NCI-H1436 treated with DMSO at 0.1 percent for 48 hours (cell line): Measurements from ENCODE around the gene LRRC46.

Experiments
- DNase-seq: peaks from one replicate; lab custom pipeline; 2025; lab: John Stamatoyannopoulos, UW

Gene LRRC46

GRCh38 chr17:47830396-47831002 lies 971 bp upstream of the LRRC46 start:
- DNase-seq = no peak

- DNase-seq = no peak
Measured at GRCh38 chr17:47831934-47832327, 461 bp downstream of the LRRC46 start.

GRCh38 chr17:47834756-47835155 lies 3.3 kb downstream of the LRRC46 start:
- no peak for DNase-seq

GRCh38 chr17:47836601-47837000 lies 5.1 kb downstream of the LRRC46 start:
- no peak for DNase-seq

GRCh38 chr17:47837401-47838039 lies 6.0 kb downstream of the LRRC46 start:
- DNase-seq = no peak

GRCh38 chr17:47838636-47839035 lies 7.2 kb downstream of the LRRC46 start:
- DNase-seq = no peak

GRCh38 chr17:47839071-47839470 lies 7.6 kb downstream of the LRRC46 start:
- no peak for DNase-seq

- DNase-seq = no peak
Measured at GRCh38 chr17:47840001-47840741, 8.7 kb downstream of the LRRC46 start.

- DNase-seq = peak; percentile 71
Measured at GRCh38 chr17:47840742-47841487, 9.4 kb downstream of the LRRC46 start, which contains the start of gene SCRN2. TSS of gene SCRN2 (minus strand) at chr17:47841273. CDS start at chr17:47840843, 430 bp downstream.

GRCh38 chr17:47841488-47842291 lies 10.2 kb downstream of the LRRC46 start:
- DNase-seq = no peak

GRCh38 chr17:47843391-47843730 lies 11.9 kb downstream of the LRRC46 start:
- no peak for DNase-seq

- DNase-seq = no peak
Measured at GRCh38 chr17:47844227-47844626, 12.8 kb downstream of the LRRC46 start.

GRCh38 chr17:47844814-47845715 lies 13.6 kb downstream of the LRRC46 start:
- DNase-seq = no peak

- no peak for DNase-seq
Measured at GRCh38 chr17:47845716-47846075, 14.2 kb downstream of the LRRC46 start.

- no peak for DNase-seq
Measured at GRCh38 chr17:47846716-47847340, 15.4 kb downstream of the LRRC46 start.

GRCh38 chr17:47847341-47848197 lies 16.1 kb downstream of the LRRC46 start:
- no peak for DNase-seq

- no peak for DNase-seq
Measured at GRCh38 chr17:47848198-47848513, 16.7 kb downstream of the LRRC46 start.

- DNase-seq = no peak
Measured at GRCh38 chr17:47850373-47850691, 18.9 kb downstream of the LRRC46 start.

- no peak for DNase-seq
Measured at GRCh38 chr17:47850692-47851573, 19.5 kb downstream of the LRRC46 start, which contains the start of gene SP6. TSS of gene SP6 (minus strand) at chr17:47851163. CDS start at chr17:47848429, 2,734 bp downstream.
